H1 (cell line): ENCODE results near the gene TMEM89. TPM values are rescaled to one million over a fixed set of nuclear protein-coding genes. Genes with fewer than 3 reads are reported as not detected.

Source experiments
- CTCF ChIA-PET: fragments of 300-600 bp; sonication (Branson Sonifier 250); formaldehyde crosslinking; loops from one replicate; lab custom pipeline; 2021; ENCODE audit not compliant: partially characterized antibody; lab: Charles Lee
- POLR2A ChIA-PET: fragments of 300-600 bp; sonication (Branson Sonifier 250); formaldehyde crosslinking; loops from one replicate; lab custom pipeline; 2021; ENCODE audit warnings: inconsistent platforms; ENCODE audit not compliant: partially characterized antibody; lab: Charles Lee
- DNase-seq, 2 experiments: peaks; one replicate each; pipeline versions ENCODE4 v3.0.0 to v3.0.0-alpha.2; 2010 to 2022; ENCODE audit warnings: low spot score in 2 of 2, low read depth in 1 of 2, mixed read lengths in 1 of 2
- FAIRE-seq: peaks from 2 replicates; lab custom pipeline; 2011; peaks lifted over from hg19 to GRCh38; lab: Jason Lieb, UNC
- H2AFZ ChIP-seq: 2 replicates; pipeline ENCODE4 v1.8.1; 2012; ENCODE audit warnings: low read length, inconsistent platforms
- H2AK5ac ChIP-seq: 2 replicates; pipeline ENCODE4 v1.6.1; 2013; ENCODE audit warnings: low read depth, low read length
- H2BK120ac ChIP-seq: replicated peaks from 2 replicates; pipeline ENCODE3; 2013; ENCODE audit warnings: low read depth, low read length, inconsistent platforms
- H2BK12ac ChIP-seq: 2 replicates; pipeline ENCODE4 v1.6.1; 2013; ENCODE audit warnings: low read depth, low read length
- H2BK15ac ChIP-seq: 2 replicates; pipeline ENCODE4 v1.6.1; 2013; ENCODE audit warnings: low read length
- H2BK20ac ChIP-seq: 2 replicates; pipeline ENCODE4 v1.6.1; 2013; ENCODE audit warnings: low read length
- H2BK5ac ChIP-seq: 2 replicates; pipeline ENCODE4 v1.6.1; 2013; ENCODE audit warnings: low read depth, low read length
- H3K14ac ChIP-seq: 2 replicates; pipeline ENCODE4 v1.6.1; 2013; ENCODE audit warnings: inconsistent platforms; ENCODE audit not compliant: insufficient read length
- H3K18ac ChIP-seq: 2 replicates; pipeline ENCODE4 v1.6.1; 2013; ENCODE audit warnings: low read length; ENCODE audit errors: extremely low read depth
- H3K23ac ChIP-seq: 2 replicates; pipeline ENCODE4 v1.6.1; 2013; ENCODE audit warnings: inconsistent platforms; ENCODE audit not compliant: insufficient read length
- H3K23me2 ChIP-seq: 2 replicates; pipeline ENCODE4 v1.6.1; 2013; ENCODE audit warnings: low read depth, low read length
- H3K27ac ChIP-seq: 2 replicates; pipeline ENCODE4 v1.6.1; 2011; ENCODE audit warnings: low read depth, low read length, inconsistent platforms
- H3K27me3 ChIP-seq, 4 experiments: replicated peaks in 1 of 4; 1 replicate in 1 of 4; 2 replicates in 3 of 4; pipeline versions ENCODE4 v1.6.1 to v1.8.1; 2011 to 2013; ENCODE audit warnings: low read length in 3 of 4, mild to moderate bottlenecking in 3 of 4, inconsistent platforms in 2 of 4, mixed read lengths in 2 of 4, moderate library complexity in 1 of 4; ENCODE audit not compliant: control insufficient read depth in 3 of 4, insufficient read depth in 3 of 4; ENCODE audit errors: extremely low read depth in 1 of 4
- H3K36me3 ChIP-seq, 4 experiments: 2 replicates each; pipeline versions ENCODE4 v1.6.1 to v1.8.1; 2011 to 2013; ENCODE audit warnings: mild to moderate bottlenecking in 4 of 4, low read length in 3 of 4, moderate library complexity in 2 of 4, control low read depth in 1 of 4, inconsistent platforms in 1 of 4; ENCODE audit not compliant: insufficient read depth in 4 of 4, control insufficient read depth in 2 of 4
- H3K4ac ChIP-seq: replicated peaks from 2 replicates; pipeline ENCODE3; 2013; ENCODE audit warnings: low read length, low read depth, mixed read lengths, inconsistent platforms; ENCODE audit not compliant: insufficient read length
- H3K4me1 ChIP-seq, 4 experiments: replicated peaks in 1 of 4; 1 replicate in 1 of 4; 2 replicates in 3 of 4; pipeline versions ENCODE4 v1.6.1 to v1.8.1; 2011 to 2013; ENCODE audit warnings: low read length in 3 of 4, inconsistent platforms in 2 of 4, mixed read lengths in 1 of 4; ENCODE audit not compliant: insufficient read depth in 4 of 4, control insufficient read depth in 3 of 4
- H3K4me2 ChIP-seq, 2 experiments: 2 replicates each; pipeline versions ENCODE4 v1.6.1 to v1.8.1; 2011 to 2013; ENCODE audit warnings: low read depth in 2 of 2, low read length in 2 of 2, control low read depth in 1 of 2, inconsistent platforms in 1 of 2, mild to moderate bottlenecking in 1 of 2; ENCODE audit not compliant: insufficient read depth in 1 of 2
- H3K4me3 ChIP-seq, 4 experiments: fragments of 200-600, 300-600 bp in 1 of 4; sonication (generic), shearing (Covaris generic), sonication (Bioruptor Twin) in 1 of 4; 2 replicates each; pipeline versions ENCODE4 v1.5.1 to v1.8.1; 2011 to 2016; ENCODE audit warnings: low read length in 4 of 4, low read depth in 3 of 4, control low read depth in 2 of 4, inconsistent platforms in 2 of 4, mild to moderate bottlenecking in 2 of 4, mixed read lengths in 1 of 4, moderate library complexity in 1 of 4; ENCODE audit not compliant: insufficient read depth in 2 of 4; ENCODE audit errors: extremely low read depth in 1 of 4
- H3K56ac ChIP-seq: replicated peaks from 2 replicates; pipeline ENCODE3; 2013; ENCODE audit warnings: low read depth, mild to moderate bottlenecking, mixed read lengths, low read length, inconsistent platforms; ENCODE audit not compliant: insufficient read length
- H3K79me1 ChIP-seq: 2 replicates; pipeline ENCODE4 v1.6.1; 2013; ENCODE audit warnings: low read depth, low read length, control low read depth
- H3K79me2 ChIP-seq, 2 experiments: 2 replicates each; pipeline versions ENCODE4 v1.6.1 to v1.8.1; 2012 to 2013; ENCODE audit warnings: low read length in 2 of 2, mild to moderate bottlenecking in 2 of 2, inconsistent platforms in 1 of 2; ENCODE audit not compliant: insufficient read depth in 2 of 2, control insufficient read depth in 1 of 2
- H3K9ac ChIP-seq, 4 experiments: replicated peaks in 1 of 4; 1 replicate in 1 of 4; 2 replicates in 3 of 4; pipeline versions ENCODE4 v1.6.1 to v1.8.1; 2011 to 2013; ENCODE audit warnings: low read depth in 3 of 4, low read length in 3 of 4, control low read depth in 2 of 4, mild to moderate bottlenecking in 2 of 4, moderate library complexity in 2 of 4, inconsistent platforms in 1 of 4; ENCODE audit errors: extremely low read depth in 1 of 4
- H3K9me3 ChIP-seq, 2 experiments: 2 replicates each; pipeline versions ENCODE4 v1.6.1 to v1.8.1; 2012 to 2013; ENCODE audit warnings: mild to moderate bottlenecking in 2 of 2, moderate library complexity in 2 of 2, control low read depth in 1 of 2, inconsistent platforms in 1 of 2, low read depth in 1 of 2, low read length in 1 of 2, mixed read lengths in 1 of 2; ENCODE audit not compliant: insufficient read depth in 2 of 2
- H4K20me1 ChIP-seq, 2 experiments: replicated peaks in 1 of 2; 2 replicates each; pipeline versions ENCODE3 to v1.8.1; 2011 to 2013; ENCODE audit warnings: inconsistent platforms in 2 of 2, low read length in 2 of 2, mild to moderate bottlenecking in 1 of 2; ENCODE audit not compliant: insufficient read depth in 2 of 2, control insufficient read depth in 1 of 2
- H4K5ac ChIP-seq: 2 replicates; pipeline ENCODE4 v1.6.1; 2013; ENCODE audit warnings: low read length, low read depth, mixed read lengths, inconsistent platforms; ENCODE audit not compliant: insufficient read length
- H4K8ac ChIP-seq: 2 replicates; pipeline ENCODE4 v1.8.0; 2013; ENCODE audit warnings: mild to moderate bottlenecking, moderate library complexity, low read length, inconsistent platforms; ENCODE audit not compliant: insufficient read depth; ENCODE audit errors: extremely low read depth
- H4K91ac ChIP-seq: replicated peaks from 2 replicates; pipeline ENCODE3; 2013; ENCODE audit warnings: low read length, mixed read lengths, inconsistent platforms; ENCODE audit not compliant: insufficient read length
- CBX5 ChIP-seq: fragments of 300-800, 300-1000 bp; sonication (generic); IDR thresholded peaks from 2 replicates; pipeline ENCODE4 v1.7.1; 2016; ENCODE audit warnings: antibody characterized with exemption, low read length, low read depth
- CTBP2 ChIP-seq: IDR thresholded peaks from 2 replicates; pipeline ENCODE4 v1.7.0; 2011; ENCODE audit warnings: borderline replicate concordance, mild to moderate bottlenecking, moderate library complexity, mixed read lengths, low read length; ENCODE audit not compliant: insufficient read depth, insufficient read length
- CTCF ChIP-seq, 3 experiments: IDR thresholded peaks; 1 replicate in 2 of 3; 2 replicates in 1 of 3; pipeline versions ENCODE4 v1.5.1 to v1.6.1; 2011; ENCODE audit warnings: low read length in 3 of 3, mild to moderate bottlenecking in 3 of 3, inconsistent platforms in 2 of 3, low read depth in 1 of 3, moderate library complexity in 1 of 3; ENCODE audit not compliant: insufficient read depth in 1 of 3; ENCODE audit errors: control extremely low read depth in 1 of 3
- FOSL1 ChIP-seq: IDR thresholded peaks from 2 replicates; pipeline ENCODE4 v1.6.1; 2011; ENCODE audit warnings: mild to moderate bottlenecking, low read depth, low read length, moderate library complexity; ENCODE audit not compliant: insufficient read depth
- HDAC6 ChIP-seq: IDR thresholded peaks from one replicate; pipeline ENCODE4 v1.7.1; 2012; ENCODE audit warnings: low read depth, mild to moderate bottlenecking, inconsistent platforms, low read length, moderate library complexity
- MAFK ChIP-seq: IDR thresholded peaks from 2 replicates; pipeline ENCODE4 v1.6.1; 2012; ENCODE audit warnings: low read depth, mild to moderate bottlenecking, improper control_type of control experiment, low read length
- PHF8 ChIP-seq: fragments of 200-600 bp; sonication (generic); conservative IDR thresholded peaks from 2 replicates; pipeline ENCODE4 v1.7.1; 2012; ENCODE audit warnings: low read depth, mild to moderate bottlenecking, inconsistent platforms, low read length, moderate library complexity
- SP1 ChIP-seq: IDR thresholded peaks from 2 replicates; pipeline ENCODE4 v1.6.1; 2011; ENCODE audit warnings: low read depth, low read length
- SP4 ChIP-seq: IDR thresholded peaks from 2 replicates; pipeline ENCODE4 v1.6.1; 2012; ENCODE audit warnings: low read length, inconsistent platforms
- WGBS, 2 experiments: shearing (Covaris generic) in 1 of 2; methylation state at CpG; one replicate each; pipeline versions ENCODE4 v1.1.6 to v1.1.7; 2013 to 2015; ENCODE audit warnings: low lambda C conversion rate in 2 of 2, mixed read lengths in 2 of 2, inconsistent platforms in 1 of 2, low coverage in 1 of 2, missing lambda C conversion rate in 1 of 2; ENCODE audit not compliant: insufficient replicate concordance in 2 of 2, insufficient coverage in 1 of 2, insufficient read length in 1 of 2; ENCODE audit errors: extremely low coverage in 1 of 2, missing lambda C conversion rate in 1 of 2; 5-methylcytosine and 5-hydroxymethylcytosine counted together
- polyA plus RNA-seq, 7 experiments: library from polyadenylated mRNA; depleted of rRNA in 3 of 7; stranded (reverse) in 5 of 7; unstranded in 2 of 7; fragments of >200 nt in 5 of 7; fragments of 200-250 nt in 2 of 7; gene quantifications; 1 replicate in 5 of 7; 2 replicates in 1 of 7; 4 replicates in 1 of 7; pipeline versions ENCODE4 v1.2.1 to v1.2.3, GENCODE V29; 2011 to 2013; ENCODE audit warnings: missing spikeins in 2 of 7, mixed read lengths in 2 of 7
- total RNA-seq: library from RNA; stranded (reverse); fragmentation: NEBNext Ultra II Directional; extraction: Animal tissue kit (Norgen Biotek cat#: 25700); gene quantifications from 2 replicates; pipeline ENCODE4 v1.2.1, GENCODE V29; 2021
- TF ChIP-seq, protein P1 (sequence below): IDR thresholded peaks from 2 replicates; pipeline ENCODE4 v1.6.1; 2011; ENCODE audit warnings: low read depth, mild to moderate bottlenecking, low read length; ENCODE audit not compliant: insufficient read depth

Gene TMEM89
- total and polyA plus RNA-seq, 2 of the 8 experiments (the other 6 are each of a cell fraction or from before 2014, with no cell fraction given), result not detected

DNA sequence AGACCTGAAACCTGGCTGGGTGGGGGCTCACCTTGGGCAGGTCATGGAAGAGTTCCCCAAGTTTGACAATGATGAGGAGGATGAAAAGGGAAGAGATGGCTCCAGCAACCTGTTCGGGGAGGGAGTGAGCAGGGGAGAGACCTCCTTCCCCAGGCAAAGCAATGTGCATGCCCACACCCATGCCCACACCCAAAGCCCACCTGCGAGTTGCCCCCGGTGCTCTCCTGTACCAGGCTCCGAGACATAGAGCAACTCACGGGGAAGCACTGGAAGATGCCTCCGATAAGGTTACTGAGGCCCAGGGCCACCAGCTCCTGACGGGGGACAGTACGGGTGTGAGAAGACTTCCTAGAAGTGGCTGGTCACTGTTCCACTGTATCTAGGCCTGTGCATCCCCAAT, 8.8 kb upstream of the TMEM89 start:
- Histone ChIP-seq H3K14ac (no peak overlapping the region), H3K4me2 (no peak overlapping the region), H3K18ac (no peak overlapping the region), H3K23ac (no peak overlapping the region), H3K36me3 (peaks cover 20 to 55% (median 34%) of the 10 kb centered on the region in 4 experiments), H3K79me2 (peaks cover 0 to 9% of the 10 kb centered on the region in 2 experiments; a peak in 1 of 4 replicates), H3K27ac (no peak overlapping the region), H4K5ac (no peak overlapping the region), H2BK12ac (no peak overlapping the region), H4K8ac (no peak overlapping the region), H4K91ac (no peak overlapping the region), H3K4me1 (peaks cover 0 to 2% (median 0%) of the 10 kb centered on the region in 4 experiments; a peak in 2 of 7 replicates), H2BK120ac (no peak overlapping the region), H3K9me3 (no peaks in the 10 kb centered on the region), H3K56ac (no peak overlapping the region), H3K9ac (no peak overlapping the region), H2BK5ac (no peak overlapping the region), H2BK15ac (no peak overlapping the region), H3K79me1 (peaks cover 7% of the 10 kb centered on the region), H2AK5ac (no peak overlapping the region), H3K4ac (no peak overlapping the region), H2BK20ac (no peak overlapping the region), H3K4me3 (no peak overlapping the region), H3K27me3 (no peaks in the 10 kb centered on the region; a peak in 1 of 7 replicates), H3K23me2 (0 out of 2 replicates have a peak, but pooled peaks cover 2% of the 10 kb centered on the region), H2AFZ (no peak overlapping the region), H4K20me1 (peaks cover 6 to 34% of the 10 kb centered on the region in 2 experiments)
- 92% methylated on average over 8 of the region's 8 CpGs; no CpG with 5 or more reads in 1 of the 2 experiments for WGBS, 2 experiments
- FAIRE-seq, result no peak
- ChIA-PET POLR2A (interaction anchor here (0.6 to 6.5 kb wide), 4 partner anchors 7 to 158 kb away, joined by 3 to 71 read pairs (median 4); partner anchors contain the start of gene TMEM89), CTCF (interaction anchor here (0.7 to 1.6 kb wide), 2 partner anchors 55 to 71 kb away, joined by 4 read pairs; partner anchors contain the start of gene NCKIPSD)
- DNase-seq, result no peak
- TF ChIP-seq FOSL1 (no peak), CBX5 (no peak), HDAC6 (no peak), MAFK (no peak), SP4 (no peak), SP1 (no peak), CTCF (IDR thresholded peaks at IDR 0.05; ENCODE audit: control extremely low read depth in 1 of 3, insufficient read depth in 1 of 3, low read depth in 1 of 3, low read length in 3 of 3) (no peak), CTBP2 (no peak), PHF8 (no peak)
- TF ChIP-seq, protein P1, sequence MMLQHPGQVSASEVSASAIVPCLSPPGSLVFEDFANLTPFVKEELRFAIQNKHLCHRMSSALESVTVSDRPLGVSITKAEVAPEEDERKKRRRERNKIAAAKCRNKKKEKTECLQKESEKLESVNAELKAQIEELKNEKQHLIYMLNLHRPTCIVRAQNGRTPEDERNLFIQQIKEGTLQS, result no peak
